ENCODE measurements around the gene MYL4. TPM values are rescaled to one million over a fixed set of nuclear protein-coding genes. Genes with fewer than 3 reads are reported as not detected.

Gene MYL4
- total RNA-seq, 4 donors from 2014 or later: 3.2 TPM; not detected in 3

GRCh38 chr17:47251421-47251940, 42.3 kb downstream of the MYL4 start:
- H3K36me3 ChIP-seq: no peaks in the 10 kb centered on the region
- intact Hi-C loops (cut with DNase I; ENCODE audit: low total_unique reads): no loop called here

GRCh38 chr17:47252209-47252608, 43.1 kb downstream of the MYL4 start:
- Histone ChIP-seq H3K9me3 (no peaks in the 10 kb centered on the region), H3K27ac (no peak overlapping the region), H3K27me3 (no peaks in the 10 kb centered on the region), H3K4me1 (no peaks in the 10 kb centered on the region), H3K36me3 (no peaks in the 10 kb centered on the region), H3K4me3 (no peak overlapping the region)
- no peak for DNase-seq
- TF ChIP-seq CTCF (IDR thresholded peaks at IDR 0.05) (no peak), POLR2A (IDR thresholded peaks at IDR 0.05) (no peak)
- intact Hi-C loops (cut with DNase I; ENCODE audit: low total_unique reads): no loop called here

More at GRCh38 chr17:47251421-47251940, 42.3 kb downstream of the MYL4 start:
- Histone ChIP-seq H3K27ac (no peak overlapping the region), H3K4me1 (no peaks in the 10 kb centered on the region), H3K4me3 (no peak overlapping the region), H3K9me3 (no peaks in the 10 kb centered on the region), H3K27me3 (no peaks in the 10 kb centered on the region)
- TF ChIP-seq POLR2A (IDR thresholded peaks at IDR 0.05) (no peak), CTCF (IDR thresholded peaks at IDR 0.05) (no peak)
- DNase-seq: no peak

GRCh38 chr17:47252766-47253512, 43.8 kb downstream of the MYL4 start:
- TF ChIP-seq CTCF (IDR thresholded peaks at IDR 0.05): no peak
- no peak for TF ChIP-seq POLR2A (IDR thresholded peaks at IDR 0.05)
- H3K27ac ChIP-seq: peak overlapping the region; percentile 74 to 91
- H3K27me3 ChIP-seq: no peaks in the 10 kb centered on the region
- H3K9me3 ChIP-seq: no peaks in the 10 kb centered on the region
- H3K4me3 ChIP-seq: peak overlapping the region; percentile 42 to 72
- H3K36me3 ChIP-seq: no peaks in the 10 kb centered on the region
- no peak for DNase-seq
- intact Hi-C loops (cut with DNase I; ENCODE audit: low total_unique reads): no loop called here
- no peaks in the 10 kb centered on the region for H3K4me1 ChIP-seq

GRCh38 chr17:47253541-47254402, 44.6 kb downstream of the MYL4 start, which contains the start of gene ITGB3:
ITGB3 (plus strand) TSS chr17:47253827; CDS start chr17:47253862, 35 bp downstream.
- TF ChIP-seq POLR2A (IDR thresholded peaks at IDR 0.05) (peak; percentile 29 to 85), CTCF (IDR thresholded peaks at IDR 0.05) (peak; percentile 24 to 74 (median 58))
- H3K4me1 ChIP-seq: no peaks in the 10 kb centered on the region
- DNase-seq: peak; percentile 80 to 83
- no peaks in the 10 kb centered on the region for H3K36me3 ChIP-seq
- H3K9me3 ChIP-seq: no peaks in the 10 kb centered on the region
- H3K4me3 ChIP-seq: peak within 1 kb of the TSS; percentile 42 to 72
- peak within 1 kb of the TSS; percentile 74 to 91 for H3K27ac ChIP-seq
- H3K27me3 ChIP-seq: no peaks in the 10 kb centered on the region
- intact Hi-C loops (cut with DNase I; ENCODE audit: low total_unique reads): no loop called here

Data from uterus (tissue), 4 donors.